GM15510 (cell line): Measurements from ENCODE around the gene MORN1.

Experiments used
- POLR2A ChIP-seq: IDR thresholded peaks from 3 replicates; pipeline ENCODE4 v1.6.1; 2011; ENCODE audit warnings: borderline replicate concordance; ENCODE audit not compliant: insufficient read length; ENCODE audit errors: extremely low read depth

The MORN1 gene

DNA sequence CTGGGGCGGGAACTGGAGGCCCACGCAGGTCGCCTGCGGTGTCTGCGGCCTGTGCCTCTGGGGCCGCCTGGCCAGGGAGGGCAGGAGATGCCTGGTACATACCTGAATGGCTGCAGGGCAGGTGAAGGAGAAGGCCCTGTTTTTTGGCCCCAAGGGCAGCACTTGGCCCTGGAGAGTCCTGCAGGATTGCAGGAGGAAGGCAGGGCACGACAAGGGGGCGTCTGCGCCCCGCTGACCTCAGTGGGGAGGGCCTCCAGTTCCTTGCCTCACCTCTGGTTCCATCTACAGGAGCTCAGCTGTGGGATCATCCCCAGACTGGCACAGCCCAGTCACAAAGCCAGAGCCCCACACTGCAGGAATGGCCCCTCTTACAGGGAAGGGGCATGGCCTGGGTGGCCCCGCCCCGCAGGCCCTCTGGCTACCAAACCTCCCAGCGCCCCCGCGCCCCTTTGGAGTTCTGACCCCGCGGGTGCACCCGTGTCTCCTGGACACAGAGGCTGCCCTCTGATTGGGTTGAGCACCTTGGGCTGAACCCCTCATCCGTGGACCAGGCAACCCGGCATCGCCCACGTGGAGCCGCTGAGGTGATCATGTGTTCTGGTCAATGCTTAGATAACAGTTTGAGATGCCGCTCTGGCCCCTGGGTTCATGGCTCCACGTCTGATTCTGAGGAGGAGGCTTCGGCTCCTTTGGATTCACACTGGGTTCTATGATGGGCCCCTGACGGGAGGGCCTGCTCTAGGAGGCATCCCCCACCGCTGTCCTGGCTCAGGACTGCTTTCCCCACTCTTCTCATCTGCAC is 22.3 kb upstream of the MORN1 start:
- TF ChIP-seq POLR2A, result no peak

DNA sequence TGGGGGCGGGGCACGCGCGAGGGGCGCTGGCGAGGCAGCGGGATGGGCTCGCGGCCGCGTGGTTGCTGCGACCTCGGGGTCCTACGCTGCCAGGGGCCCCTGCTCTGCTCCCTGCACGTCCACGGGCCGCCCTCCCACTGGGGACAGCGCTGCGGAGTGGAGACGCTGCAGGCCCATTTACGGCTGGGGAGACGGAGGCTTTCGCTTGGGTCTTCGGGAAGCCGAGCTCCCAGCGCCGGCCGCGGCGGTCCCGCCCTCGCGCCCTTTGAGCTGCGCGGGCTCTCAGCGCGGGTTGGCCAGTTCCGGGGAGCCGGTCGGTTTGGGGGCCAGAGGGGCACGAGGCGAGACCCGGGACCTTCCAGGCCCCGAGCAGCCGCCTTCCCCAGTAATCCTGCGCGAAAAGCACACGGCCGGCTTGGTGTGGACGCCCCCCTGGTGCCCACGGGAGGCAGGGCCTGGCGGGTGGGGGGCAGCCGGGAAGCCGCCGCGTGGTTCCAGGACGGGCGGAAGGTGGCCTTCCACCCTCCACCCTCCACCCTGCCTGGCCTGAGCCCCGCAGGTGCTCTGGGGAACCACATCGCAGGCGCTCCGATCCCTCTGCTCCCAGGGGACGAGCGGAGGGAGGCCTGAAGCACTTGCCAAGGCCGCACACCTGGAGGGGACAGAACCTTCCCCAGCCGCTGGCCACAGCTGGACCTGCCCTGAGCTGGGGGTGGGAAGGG is 21.6 kb upstream of the MORN1 start:
- peak; percentile 67 for TF ChIP-seq POLR2A

DNA sequence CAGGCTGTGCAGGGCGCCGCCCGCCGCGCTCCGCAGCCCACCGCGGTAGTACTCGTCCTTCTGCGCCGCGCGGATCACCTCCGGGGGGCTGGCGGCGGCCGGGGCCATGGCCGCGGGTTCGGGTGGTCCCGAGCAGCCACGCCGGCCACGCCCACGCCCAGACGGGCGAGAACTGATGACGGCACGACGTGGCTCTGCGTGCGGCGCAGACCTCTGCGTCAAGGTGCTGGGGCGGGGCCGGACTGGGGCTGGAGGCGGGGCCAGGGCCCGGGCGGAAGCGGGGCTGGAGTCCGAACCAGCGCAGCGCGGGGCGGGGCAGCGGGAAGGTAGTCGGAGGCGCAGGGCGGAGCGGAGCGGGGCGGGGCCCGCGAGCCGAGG is 21.0 kb upstream of the MORN1 start, which contains the start of gene PEX10:
Gene PEX10 (minus strand): TSS at position 170 of the 378 bp plus-strand sequence. CDS start 62 bp downstream, at position 108.
- peak; percentile 67 for TF ChIP-seq POLR2A

DNA sequence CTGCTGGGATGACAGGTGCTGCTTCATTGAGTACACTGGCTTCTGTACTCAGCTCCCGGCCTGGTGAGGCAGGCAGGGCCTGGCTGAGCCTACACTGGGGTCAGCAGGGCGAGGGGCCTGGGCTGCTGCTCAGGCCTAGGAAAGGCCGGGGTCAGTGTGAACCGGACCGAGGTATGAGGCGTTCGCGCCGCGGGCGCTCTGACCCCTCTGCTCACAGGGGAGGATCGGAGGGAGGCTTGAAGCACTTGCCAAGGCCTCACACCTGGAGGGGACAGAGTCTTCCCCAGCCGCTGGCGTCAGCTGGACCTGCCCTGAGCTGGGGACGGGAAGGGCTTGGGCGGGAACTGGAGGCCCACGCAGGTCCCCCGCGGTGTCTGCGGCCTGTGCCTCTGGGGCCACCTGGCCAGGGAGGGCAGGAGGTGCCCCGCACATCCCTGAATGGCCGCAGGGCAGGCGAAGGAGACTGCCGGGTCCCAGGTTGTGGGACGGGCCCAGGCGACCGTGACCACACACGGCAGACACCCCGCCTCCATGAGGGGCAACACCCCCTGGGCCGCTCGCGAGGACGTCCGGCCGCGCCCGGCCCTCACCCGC is 20.5 kb upstream of the MORN1 start:
- TF ChIP-seq POLR2A, result no peak

DNA sequence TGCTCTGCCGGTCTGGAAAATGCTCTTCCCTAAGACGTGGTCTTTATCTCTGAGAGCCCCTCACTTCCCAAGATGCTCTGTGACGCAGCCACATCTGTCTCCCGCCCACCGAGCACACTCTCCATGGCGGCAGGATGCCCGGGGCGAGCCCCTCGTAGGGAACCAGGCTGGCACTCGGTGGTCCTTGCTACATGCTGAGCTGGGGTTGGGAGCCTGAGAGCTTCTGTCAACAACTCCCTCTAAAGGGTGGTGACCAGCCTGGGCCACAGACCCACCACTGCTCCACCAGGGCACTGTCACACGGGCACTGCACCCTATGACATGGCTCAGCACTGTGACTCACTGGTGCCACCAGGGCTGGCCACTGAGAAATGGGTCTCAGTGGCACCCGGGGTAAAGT is 18.4 kb upstream of the MORN1 start:
- TF ChIP-seq POLR2A, result no peak

DNA sequence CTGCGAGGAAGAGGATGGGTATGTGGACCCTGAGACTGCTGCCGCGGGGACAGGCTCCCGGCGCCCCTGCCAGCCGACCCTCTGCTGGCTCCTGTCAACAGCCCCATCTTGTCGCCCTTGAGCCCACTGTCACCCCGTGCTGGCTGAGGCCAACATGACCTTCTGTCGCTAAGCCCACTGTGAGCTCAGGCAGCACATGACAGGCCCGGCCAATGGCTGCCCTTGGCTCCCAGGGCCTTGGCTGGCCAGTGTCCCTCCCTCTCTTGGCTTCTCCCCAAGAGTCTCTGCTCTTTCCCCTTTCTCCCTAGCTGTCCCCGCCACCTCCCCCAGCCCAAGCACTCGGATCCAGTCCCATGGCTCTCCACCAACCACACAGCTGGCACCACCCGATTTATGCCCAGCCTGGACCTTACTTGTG is 17.5 kb upstream of the MORN1 start:
- no peak for TF ChIP-seq POLR2A

DNA sequence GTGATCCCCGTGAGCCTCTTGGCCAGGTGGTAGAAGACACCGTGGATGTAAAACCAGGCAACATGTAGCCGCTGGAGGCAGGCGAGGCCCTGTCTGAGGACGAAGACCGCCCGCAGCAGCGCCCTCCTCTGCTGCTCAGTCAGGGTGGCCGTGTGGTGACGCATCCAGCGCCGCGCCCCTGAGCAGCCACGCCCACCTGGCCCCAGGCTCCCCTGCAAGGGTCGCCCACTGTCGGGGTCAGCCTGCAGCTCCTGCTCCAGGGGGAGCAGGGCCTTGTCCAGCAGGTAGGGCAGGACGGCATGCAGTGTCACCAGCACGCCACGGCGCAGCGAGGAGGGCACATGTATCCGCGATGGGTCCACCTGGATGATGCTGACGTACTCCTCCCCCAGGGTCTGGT is 17.1 kb upstream of the MORN1 start:
- TF ChIP-seq POLR2A, result no peak

DNA sequence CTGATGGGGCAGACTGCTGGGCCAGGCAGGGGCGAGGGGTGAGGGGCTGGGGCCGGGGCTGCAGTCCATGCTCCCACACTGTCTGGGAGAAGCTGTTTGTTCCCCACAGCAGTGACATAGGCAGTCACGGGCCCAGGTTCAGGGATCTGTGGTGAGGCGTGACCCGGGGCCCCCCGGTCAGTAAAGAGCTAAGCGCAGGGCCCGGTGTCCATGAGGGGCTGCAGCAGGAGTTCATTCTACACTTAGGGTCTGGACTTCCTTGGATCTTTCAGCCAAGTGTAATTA is 16.6 kb upstream of the MORN1 start:
- TF ChIP-seq POLR2A, result no peak

DNA sequence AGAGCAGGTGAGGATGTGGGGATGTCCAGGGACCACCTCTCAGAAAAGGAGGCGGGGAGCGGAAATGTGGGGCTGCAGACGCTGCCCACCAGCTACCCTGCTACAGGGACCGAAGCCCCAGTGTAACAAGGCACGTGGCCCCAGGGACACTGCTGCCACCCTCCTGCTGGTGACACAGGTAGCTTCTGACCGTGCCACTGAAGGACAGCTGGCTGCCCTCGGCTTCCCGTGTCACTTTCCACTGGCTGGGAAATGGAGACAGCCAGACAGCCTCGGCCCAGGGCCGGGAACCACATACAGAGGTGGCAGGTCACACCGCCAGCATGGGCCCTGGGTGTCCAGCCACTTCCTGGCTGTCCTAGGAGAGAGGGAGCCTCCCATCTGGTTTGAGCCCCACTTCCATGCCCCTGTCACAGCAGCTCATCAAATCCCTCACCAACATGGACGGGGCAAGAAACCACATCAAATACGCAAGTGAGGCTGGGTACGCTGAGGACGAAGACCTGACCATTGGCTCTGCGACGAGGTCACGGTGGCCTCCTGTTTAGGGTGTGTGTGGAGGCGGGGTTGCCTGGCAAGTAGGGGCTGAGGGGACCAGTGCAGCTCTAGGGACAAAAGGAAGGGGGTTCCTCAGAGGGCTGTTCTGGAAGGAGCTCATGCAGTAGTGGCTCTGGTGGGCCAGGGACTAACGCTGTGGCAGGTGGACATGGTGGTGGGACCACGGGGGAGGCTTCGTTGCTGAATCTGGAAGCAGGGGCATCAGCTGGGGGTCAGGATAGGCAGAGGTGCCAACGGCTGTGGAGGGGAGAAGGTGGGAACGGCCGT is 16.0 kb upstream of the MORN1 start:
- TF ChIP-seq POLR2A, result no peak

DNA sequence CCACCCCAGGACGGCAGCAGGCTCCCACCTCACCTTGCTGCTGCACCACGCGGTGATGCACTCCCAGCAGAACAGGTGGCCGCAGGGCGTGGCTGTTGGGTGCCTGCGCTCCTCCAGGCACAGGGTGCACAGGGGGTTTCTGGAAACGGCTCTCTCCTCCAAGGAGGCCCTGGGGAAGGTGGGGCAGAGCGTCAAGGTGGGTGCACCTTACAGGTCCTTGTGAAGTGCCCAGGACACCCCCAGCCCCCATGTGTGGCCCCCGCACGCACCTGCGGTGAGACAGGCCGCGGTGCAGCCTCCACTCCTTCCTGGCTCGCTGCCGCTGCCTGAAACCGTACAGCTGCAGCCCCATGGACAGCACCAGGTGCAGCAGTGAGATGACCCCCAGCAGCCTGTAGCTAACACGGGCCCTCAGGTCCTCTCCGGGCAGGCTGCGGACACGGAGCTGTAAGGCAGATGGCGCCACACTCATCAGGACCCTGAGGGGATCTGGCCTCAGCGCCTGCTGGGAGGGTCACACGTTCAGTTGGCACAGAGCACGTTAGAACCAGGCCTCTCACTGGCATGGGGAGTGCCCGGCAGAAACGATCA is 15.2 kb upstream of the MORN1 start:
- no peak for TF ChIP-seq POLR2A

DNA sequence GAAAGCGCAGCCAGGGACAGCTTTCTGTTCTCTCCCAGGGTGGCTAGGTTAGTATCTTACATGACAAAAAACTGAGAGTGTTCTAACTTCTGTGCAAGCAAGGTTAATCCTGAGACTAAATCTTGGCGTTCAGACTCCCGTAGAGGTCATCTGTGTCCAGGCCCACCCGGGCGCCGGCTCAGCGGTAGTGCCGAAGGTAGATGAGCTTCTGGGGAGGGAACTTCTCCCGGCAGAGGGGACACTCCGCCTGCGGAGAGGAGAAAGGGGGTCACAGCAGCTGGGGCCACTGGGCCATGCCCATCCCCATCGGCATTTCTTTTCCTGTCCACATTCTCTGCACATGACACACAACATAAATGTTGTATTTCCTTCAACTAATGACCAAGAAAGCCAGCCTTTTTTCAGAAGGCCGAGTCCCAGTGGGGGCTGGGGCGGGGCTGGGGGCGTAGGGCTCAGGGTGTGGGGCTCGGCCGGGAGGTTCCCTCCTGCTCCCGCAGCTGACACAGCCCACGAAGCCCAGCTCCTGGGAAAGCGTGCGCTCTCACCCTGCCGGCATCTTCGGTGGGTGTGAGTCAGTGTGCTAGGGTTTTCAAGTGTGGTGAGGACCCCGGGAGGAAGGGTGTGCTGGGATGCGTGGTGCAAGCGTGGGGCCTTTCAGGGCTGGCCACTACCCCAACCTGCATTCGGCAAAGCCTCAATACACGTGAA is 14.4 kb upstream of the MORN1 start:
- TF ChIP-seq POLR2A, result peak; percentile 16

DNA sequence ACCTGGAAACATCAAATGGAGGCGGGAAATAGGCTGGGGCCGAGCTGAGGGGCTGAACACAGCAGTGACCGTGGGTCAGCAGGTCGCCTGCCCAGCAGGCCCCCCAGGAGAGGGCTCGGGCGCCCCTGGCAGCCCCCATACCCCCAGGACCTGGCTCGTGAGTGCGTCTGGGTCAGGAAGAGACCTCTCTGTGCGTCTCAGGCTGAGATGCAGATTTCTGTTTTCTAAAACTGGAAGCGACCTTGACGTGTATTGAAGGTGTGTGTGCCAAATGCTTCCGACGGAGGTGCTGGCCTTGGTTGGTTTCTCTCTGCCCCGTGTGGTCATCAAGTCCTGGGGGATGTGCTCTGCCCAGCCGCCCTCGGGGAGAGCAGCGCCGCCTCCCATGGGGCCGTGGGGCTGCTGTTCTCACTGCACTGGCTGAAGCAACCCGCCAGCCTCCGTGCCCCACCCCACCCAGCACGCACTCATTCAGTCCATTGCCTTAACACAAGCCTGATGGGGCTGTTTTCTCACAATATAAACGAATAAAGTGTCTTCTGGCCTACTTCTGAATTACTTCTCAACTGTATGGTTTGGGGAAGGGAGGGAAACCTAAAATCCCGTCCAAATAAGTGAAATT is 13.6 kb upstream of the MORN1 start:
- TF ChIP-seq POLR2A, result no peak

DNA sequence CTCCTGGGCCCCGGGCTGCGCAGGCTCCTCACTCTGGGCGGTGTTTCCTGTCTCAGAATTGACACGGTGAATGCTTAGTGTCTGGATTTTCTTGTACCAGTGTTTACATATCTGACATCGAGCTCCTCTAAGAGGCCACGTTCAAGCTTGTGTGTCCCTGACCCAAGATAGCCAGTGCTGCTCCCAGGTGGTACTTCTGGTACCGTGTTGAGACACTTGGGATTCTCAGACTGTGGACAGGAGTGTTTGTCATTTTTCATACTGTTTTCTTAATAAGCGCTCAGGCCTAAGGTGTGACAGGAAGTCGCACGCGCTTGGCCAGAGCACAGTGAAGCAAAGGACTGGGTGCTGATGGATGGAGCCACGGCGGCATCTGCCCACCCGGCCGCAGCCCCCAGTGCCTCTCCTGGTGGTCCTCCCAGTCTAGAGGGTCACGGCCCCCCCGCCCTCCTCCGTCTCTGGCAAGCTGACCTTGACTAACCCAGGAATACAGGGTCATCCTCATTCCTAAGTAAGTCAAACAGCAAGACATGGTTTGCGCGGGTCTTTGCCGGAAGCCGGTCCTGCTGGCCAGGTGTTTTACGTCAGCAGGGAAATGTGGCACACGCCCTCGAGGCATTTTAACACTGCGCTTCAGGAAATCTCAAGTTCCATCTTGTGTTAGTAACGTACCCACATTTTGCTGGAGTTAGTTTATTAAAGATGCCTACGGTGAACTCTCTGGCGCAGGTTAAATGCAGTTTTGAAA is 13.0 kb upstream of the MORN1 start:
- no peak for TF ChIP-seq POLR2A
